ENCODE results near the gene FBXO24.
"Not testable (repeated sequence)": the region's sequence is repeated elsewhere in the genome, so short reads cannot be mapped to it uniquely, and the experiment has no call there.

DNA sequence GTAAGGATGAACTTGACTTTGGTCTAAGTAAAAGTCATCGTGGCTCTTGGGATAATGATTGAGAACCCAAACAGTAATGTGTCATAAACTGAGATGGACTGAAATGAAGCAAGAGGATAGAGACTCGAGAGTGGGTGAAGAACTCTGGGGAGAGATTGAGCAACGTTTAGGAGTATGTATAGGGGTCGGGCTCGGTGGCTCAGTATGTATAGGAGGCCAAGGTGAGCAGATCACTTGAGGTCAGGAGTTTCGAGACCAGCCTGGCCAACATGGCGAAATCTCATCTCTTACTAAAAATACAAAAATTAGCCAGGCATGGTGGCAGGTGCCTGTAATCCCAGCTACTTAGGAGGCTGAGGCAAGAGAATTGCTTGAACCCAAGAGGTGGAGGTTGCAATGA, 44.8 kb upstream of the FBXO24 start:
- TF ChIP-seq, protein P1, sequence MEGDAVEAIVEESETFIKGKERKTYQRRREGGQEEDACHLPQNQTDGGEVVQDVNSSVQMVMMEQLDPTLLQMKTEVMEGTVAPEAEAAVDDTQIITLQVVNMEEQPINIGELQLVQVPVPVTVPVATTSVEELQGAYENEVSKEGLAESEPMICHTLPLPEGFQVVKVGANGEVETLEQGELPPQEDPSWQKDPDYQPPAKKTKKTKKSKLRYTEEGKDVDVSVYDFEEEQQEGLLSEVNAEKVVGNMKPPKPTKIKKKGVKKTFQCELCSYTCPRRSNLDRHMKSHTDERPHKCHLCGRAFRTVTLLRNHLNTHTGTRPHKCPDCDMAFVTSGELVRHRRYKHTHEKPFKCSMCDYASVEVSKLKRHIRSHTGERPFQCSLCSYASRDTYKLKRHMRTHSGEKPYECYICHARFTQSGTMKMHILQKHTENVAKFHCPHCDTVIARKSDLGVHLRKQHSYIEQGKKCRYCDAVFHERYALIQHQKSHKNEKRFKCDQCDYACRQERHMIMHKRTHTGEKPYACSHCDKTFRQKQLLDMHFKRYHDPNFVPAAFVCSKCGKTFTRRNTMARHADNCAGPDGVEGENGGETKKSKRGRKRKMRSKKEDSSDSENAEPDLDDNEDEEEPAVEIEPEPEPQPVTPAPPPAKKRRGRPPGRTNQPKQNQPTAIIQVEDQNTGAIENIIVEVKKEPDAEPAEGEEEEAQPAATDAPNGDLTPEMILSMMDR (conservative IDR thresholded peaks at IDR 0.05; ENCODE audit: low read depth, low read length): not testable (repeated sequence)
- not testable (repeated sequence) for TF ChIP-seq POLR2A (IDR thresholded peaks at IDR 0.05; ENCODE audit: low read depth, low read length); NFE2L2 (IDR thresholded peaks at IDR 0.05; ENCODE audit: low read depth, low read length); MXI1 (IDR thresholded peaks at IDR 0.05; ENCODE audit: borderline replicate concordance, low read depth, low read length); SMC3 (IDR thresholded peaks at IDR 0.05; ENCODE audit: low read depth, low read length); CHD1 (IDR thresholded peaks at IDR 0.05; ENCODE audit: low read depth, low read length); CEBPB (IDR thresholded peaks at IDR 0.05; ENCODE audit: low read depth, low read length); FOS (IDR thresholded peaks at IDR 0.05; ENCODE audit: low read depth, low read length); RFX5 (IDR thresholded peaks at IDR 0.05; ENCODE audit: low read depth, low read length); RAD21 (IDR thresholded peaks at IDR 0.05; ENCODE audit: low read length)
- TF ChIP-seq, protein P2, sequence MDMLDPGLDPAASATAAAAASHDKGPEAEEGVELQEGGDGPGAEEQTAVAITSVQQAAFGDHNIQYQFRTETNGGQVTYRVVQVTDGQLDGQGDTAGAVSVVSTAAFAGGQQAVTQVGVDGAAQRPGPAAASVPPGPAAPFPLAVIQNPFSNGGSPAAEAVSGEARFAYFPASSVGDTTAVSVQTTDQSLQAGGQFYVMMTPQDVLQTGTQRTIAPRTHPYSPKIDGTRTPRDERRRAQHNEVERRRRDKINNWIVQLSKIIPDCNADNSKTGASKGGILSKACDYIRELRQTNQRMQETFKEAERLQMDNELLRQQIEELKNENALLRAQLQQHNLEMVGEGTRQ (IDR thresholded peaks at IDR 0.05; ENCODE audit: low read depth, low read length): not testable (repeated sequence)
- TF ChIP-seq, protein P3, sequence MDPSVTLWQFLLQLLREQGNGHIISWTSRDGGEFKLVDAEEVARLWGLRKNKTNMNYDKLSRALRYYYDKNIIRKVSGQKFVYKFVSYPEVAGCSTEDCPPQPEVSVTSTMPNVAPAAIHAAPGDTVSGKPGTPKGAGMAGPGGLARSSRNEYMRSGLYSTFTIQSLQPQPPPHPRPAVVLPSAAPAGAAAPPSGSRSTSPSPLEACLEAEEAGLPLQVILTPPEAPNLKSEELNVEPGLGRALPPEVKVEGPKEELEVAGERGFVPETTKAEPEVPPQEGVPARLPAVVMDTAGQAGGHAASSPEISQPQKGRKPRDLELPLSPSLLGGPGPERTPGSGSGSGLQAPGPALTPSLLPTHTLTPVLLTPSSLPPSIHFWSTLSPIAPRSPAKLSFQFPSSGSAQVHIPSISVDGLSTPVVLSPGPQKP (IDR thresholded peaks at IDR 0.05; ENCODE audit: borderline replicate concordance, low read depth, low read length): not testable (repeated sequence)

All from IMR-90 (cell line).